Uterus (tissue), 2 donors: Measurements from ENCODE around the gene RNASE8.

Source experiments
- POLR2A ChIP-seq, 2 donors: fragments of 450-650 bp; IDR thresholded peaks; one replicate each; pipeline ENCODE4 v1.6.1; 2016; ENCODE audit warnings: antibody characterized with exemption in 2 of 2, mild to moderate bottlenecking in 1 of 2, moderate library complexity in 1 of 2
- TF ChIP-seq, protein P1 (sequence below), 4 experiments: fragments of 200-600 bp in 2 of 4; fragments of 450-650 bp in 2 of 4; sonication (generic) in 2 of 4; IDR thresholded peaks; one replicate each; pipeline ENCODE4 v1.5.1; 2016 to 2019; ENCODE audit warnings: antibody characterized with exemption in 4 of 4, mild to moderate bottlenecking in 2 of 4, moderate library complexity in 1 of 4

DNA sequence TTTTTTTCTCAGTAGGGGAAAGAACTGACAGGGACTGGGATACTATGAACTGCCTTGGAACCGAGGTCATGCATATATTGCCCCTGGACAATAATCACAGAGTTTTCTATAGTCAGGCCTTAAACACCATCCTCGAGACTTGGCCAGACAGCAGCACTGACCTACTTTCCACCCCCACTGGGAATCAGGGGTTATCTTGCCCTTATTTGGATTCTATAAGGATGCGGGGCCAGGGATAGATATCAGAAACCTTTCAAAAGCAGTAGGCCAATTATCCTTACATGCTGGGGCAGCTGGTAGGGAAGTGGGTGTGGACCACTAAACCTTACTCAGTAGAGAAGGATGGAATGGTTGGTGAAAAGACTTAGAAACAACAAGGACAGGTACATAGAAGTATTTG is 38.8 kb downstream of the RNASE8 start:
- TF ChIP-seq, protein P1, sequence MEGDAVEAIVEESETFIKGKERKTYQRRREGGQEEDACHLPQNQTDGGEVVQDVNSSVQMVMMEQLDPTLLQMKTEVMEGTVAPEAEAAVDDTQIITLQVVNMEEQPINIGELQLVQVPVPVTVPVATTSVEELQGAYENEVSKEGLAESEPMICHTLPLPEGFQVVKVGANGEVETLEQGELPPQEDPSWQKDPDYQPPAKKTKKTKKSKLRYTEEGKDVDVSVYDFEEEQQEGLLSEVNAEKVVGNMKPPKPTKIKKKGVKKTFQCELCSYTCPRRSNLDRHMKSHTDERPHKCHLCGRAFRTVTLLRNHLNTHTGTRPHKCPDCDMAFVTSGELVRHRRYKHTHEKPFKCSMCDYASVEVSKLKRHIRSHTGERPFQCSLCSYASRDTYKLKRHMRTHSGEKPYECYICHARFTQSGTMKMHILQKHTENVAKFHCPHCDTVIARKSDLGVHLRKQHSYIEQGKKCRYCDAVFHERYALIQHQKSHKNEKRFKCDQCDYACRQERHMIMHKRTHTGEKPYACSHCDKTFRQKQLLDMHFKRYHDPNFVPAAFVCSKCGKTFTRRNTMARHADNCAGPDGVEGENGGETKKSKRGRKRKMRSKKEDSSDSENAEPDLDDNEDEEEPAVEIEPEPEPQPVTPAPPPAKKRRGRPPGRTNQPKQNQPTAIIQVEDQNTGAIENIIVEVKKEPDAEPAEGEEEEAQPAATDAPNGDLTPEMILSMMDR (IDR thresholded peaks at IDR 0.05) = no peak
- TF ChIP-seq POLR2A (IDR thresholded peaks at IDR 0.05) = no peak
